ENCODE results near the gene AHNAK2.
"Not testable (repeated sequence)": the region's sequence is repeated elsewhere in the genome, so short reads cannot be mapped to it uniquely, and the experiment has no call there.

The AHNAK2 gene

DNA sequence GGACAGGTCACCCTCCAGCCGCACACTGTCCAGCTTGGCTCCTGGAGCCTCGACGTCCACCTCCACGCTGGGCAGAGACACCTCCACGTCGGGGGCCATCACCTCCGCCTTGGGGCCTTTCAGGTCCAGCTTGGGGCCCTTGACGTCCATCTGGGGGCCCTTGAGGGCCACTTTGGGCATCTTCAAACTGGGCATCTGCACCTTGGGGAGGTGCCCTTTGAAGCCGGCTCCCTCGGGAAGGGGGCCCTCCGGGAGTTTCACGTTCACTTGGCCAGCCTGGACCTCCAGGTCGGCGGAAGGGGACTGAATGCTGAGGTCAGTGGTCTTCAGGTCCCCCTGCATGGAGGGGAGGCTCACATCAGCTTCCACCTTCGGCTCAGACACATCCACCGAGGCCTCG lies 28.2 kb downstream of the AHNAK2 start:
- no peak for DNase-seq

- not testable (repeated sequence) for DNase-seq
Observed at GRCh38 chr14:104949406-104949955, 28.7 kb downstream of the AHNAK2 start.

GRCh38 chr14:104948736-104949031 lies 29.5 kb downstream of the AHNAK2 start:
- no peak for DNase-seq

- DNase-seq, result not testable (repeated sequence)
Observed at GRCh38 chr14:104947881-104948735, 30.1 kb downstream of the AHNAK2 start.

- DNase-seq, result not testable (repeated sequence)
Observed at GRCh38 chr14:104947201-104947600, 31.0 kb downstream of the AHNAK2 start.

- DNase-seq, result not testable (repeated sequence)
Observed at GRCh38 chr14:104945986-104946965, 31.9 kb downstream of the AHNAK2 start.

DNA sequence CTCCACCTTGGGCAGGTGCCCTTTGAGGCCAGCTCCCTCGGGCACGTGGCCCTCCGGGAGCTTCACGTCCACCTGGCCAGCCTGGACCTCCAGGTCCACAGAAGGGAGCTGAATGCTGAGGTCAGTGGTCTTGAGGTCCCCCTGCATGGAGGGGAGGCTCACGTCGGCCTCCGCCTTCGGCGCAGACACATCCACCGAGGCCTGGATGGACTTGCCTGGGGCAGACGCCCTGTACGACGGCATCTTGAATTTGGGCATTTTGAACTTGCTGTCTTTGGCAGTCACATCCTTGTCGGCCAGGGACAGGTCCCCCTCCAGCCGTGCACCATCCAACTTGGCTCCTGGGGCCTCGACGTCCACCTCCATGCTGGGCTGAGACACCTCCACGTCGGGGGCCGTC lies 32.9 kb downstream of the AHNAK2 start:
- not testable (repeated sequence) for DNase-seq

- DNase-seq, result not testable (repeated sequence)
Observed at GRCh38 chr14:104944436-104945205, 33.6 kb downstream of the AHNAK2 start.

DNA sequence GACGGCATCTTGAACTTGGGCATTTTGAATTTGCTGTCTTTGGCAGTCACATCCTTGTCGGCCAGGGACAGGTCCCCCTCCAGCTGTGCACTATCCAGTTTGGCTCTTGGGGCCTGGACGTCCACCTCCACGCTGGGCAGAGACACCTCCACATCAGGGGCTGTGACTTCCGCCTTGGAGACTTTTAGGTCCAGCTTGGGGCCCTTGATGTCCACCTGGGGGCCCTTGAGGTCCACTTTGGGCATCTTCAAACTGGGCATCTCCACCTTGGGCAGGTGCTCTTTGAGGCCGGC lies 34.2 kb downstream of the AHNAK2 start:
- DNase-seq, result not testable (repeated sequence)

DNA sequence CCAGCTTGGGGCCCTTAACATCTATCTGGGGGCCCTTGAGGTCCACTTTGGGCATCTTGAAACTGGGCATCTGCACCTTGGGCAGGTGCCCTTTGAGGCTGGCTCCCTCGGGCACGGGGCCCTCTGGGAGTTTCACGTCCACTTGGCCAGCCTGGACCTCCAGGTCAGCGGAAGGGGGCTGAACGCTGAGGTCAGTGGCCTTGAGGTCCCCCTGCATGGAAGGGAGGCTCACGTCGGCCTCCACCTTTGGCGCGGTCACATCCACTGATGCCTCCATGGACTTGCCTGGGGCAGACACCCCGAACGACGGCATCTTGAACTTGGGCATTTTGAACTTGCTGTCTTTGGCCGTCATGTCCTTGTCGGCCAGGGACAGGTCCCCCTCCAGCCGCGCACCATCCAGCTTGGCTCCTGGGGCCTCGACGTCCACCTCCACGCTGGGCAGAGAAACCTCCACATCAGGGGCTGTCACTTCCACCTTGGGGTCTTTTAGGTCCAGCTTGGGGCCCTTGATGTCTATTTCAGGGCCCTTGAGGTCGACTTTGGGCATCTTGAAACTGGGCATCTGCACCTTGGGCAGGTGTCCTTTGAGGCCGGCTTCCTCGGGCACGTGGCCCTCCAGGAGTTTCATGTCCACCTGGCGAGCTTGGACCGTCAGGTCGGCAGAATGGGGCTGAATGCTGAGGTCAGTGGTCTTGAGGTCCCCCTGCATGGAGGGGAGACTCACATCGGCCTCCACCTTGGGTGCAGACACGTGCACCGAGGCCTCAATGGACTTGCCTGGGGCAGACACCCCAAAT lies 34.8 kb downstream of the AHNAK2 start:
- DNase-seq, result not testable (repeated sequence)

DNA sequence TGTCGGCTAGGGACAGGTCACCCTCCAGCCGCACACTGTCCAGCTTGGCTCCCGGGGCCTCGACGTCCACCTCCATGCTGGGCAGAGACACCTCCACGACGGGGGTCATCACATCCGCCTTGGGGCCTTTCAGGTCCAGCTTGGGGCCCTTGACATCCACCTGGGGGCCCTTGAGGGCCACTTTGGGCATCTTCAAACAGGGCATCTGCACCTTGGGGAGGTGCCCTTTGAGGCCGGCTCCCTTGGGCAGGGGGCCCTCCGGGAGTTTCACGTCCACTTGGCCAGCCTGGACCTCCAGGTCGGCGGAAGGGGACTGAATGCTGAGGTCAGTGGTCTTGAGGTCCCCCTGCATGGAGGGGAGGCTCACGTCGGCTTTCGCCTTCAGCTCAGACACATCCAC lies 35.6 kb downstream of the AHNAK2 start:
- no peak for DNase-seq

DNA sequence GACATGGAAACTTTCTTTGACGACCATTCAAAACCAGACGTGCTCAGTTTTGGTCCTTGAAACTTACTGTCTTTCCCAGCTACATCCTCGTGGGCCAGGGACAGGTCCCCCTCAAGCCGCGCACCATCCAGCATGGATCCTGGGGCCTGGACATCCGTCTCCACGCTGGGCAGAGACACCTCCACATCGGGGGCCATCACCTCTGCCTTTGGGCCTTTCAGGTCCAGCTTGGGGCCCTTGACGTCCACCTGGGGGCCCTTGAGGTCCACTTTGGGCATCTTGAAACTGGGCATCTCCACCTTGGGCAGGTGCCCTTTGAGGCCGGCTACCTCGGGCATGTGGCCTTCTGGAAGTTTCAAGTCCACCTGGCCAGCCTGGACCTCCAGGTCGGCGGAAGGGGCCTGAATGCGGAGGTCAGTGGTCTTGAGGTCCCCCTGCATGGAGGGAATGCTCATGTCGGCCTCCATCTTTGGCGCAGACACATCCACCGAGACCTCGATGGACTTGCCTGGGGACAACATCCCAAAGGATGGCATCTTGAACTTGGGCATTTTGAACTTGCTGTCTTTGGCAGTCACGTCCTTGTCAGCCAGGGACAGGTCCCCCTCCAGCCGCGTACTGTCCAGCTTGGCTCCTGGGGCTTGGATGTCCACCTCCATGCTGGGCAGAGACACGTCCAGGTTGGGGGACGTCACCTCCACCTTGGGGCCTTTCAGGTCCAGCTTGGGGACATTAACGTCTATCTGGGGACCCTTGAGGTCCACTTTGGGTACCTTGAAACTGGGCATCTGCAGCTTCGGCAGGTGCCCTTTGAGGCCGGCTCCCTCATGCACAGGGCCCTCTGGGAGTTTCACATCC lies 36.4 kb downstream of the AHNAK2 start:
- no peak for DNase-seq

- DNase-seq, result no peak
Observed at GRCh38 chr14:104940526-104941150, 37.5 kb downstream of the AHNAK2 start.

GRCh38 chr14:104939666-104940410 lies 38.3 kb downstream of the AHNAK2 start:
- DNase-seq, result no peak

GRCh38 chr14:104938960-104939359 lies 39.2 kb downstream of the AHNAK2 start:
- DNase-seq, result no peak

GRCh38 chr14:104938436-104938835 lies 39.7 kb downstream of the AHNAK2 start:
- DNase-seq, result no peak

DNA sequence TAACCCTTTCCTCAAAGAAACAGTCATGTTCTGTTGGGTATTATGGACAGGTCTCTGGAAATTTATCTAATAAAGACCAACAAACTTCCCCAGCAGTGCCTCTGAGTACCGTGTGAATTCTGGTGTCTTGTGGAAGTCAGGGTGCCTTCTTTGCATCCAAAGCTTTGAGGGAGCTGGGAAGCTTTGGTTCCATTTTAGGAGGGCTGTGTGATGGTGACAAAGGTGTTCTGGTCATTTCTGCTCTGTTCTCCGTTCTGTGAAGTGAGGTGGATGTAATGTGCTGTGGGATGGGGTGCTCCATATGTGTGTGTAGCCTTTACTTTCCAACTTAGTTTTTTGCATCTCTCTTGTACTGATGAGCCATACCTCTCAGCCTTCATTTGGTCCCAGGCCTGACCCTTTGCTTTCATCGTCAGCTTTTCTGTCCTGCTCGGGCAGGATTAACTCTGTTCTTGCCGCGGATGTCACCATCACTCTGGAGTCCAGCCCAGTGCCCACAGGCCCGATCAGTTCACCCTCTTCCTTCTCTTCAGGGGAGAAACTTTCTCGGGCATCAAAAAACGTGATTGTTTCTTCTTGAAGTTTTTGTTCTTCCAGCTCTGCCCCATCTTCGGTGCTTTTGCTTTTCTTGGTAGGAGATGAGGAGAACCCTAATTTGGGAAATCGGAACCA lies 40.3 kb downstream of the AHNAK2 start:
- DNase-seq, result no peak

DNA sequence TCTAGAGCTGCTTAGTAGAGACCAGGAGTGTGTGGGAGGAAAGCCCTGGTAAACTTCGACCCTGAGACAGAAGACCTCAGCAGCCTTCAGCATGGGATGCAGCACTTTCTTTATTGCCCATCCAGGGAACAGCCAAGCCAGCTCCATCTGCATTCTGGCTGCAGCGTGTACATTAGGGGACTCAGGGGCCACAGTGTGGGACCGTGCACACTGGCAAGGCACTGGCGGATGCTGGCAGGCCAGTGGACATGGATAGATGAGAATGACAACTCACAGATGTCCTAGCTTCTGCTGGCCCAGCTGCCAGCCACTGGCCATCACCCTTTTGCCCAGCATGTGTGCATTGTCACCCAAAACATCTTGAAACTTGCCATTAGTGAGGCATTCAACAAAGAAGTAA lies 41.0 kb downstream of the AHNAK2 start:
- no peak for DNase-seq

Data from fibroblast of skin of right quadriceps (primary cell).